ENCODE results near the gene FHIP1B. TPM values are rescaled to one million over a fixed set of nuclear protein-coding genes. Genes with fewer than 3 reads are reported as not detected.

The FHIP1B gene
- total RNA-seq, 1 donor from 2014 or later = 25.3 TPM

GRCh38 chr11:6216501-6216900 lies 17.9 kb downstream of the FHIP1B start:
- Mint-ChIP-seq H3K4me3 (ENCODE audit: unreplicated experiment) (no peak overlapping the region), H3K27ac (ENCODE audit: unreplicated experiment) (no peak overlapping the region), H3K36me3 (ENCODE audit: unreplicated experiment) (peaks cover 3% of the 10 kb centered on the region), H3K9me3 (ENCODE audit: unreplicated experiment) (no peaks in the 10 kb centered on the region), H3K4me1 (ENCODE audit: low read depth, unreplicated experiment) (no peaks in the 10 kb centered on the region), H3K27me3 (ENCODE audit: unreplicated experiment) (no peaks in the 10 kb centered on the region)
- DNase-seq = no peak
- TF ChIP-seq CTCF (IDR thresholded peaks at IDR 0.05; ENCODE audit: partially characterized antibody, unreplicated experiment) = no peak

GRCh38 chr11:6214530-6214929 lies 19.9 kb downstream of the FHIP1B start:
- H3K9me3 Mint-ChIP-seq (ENCODE audit: unreplicated experiment) = no peaks in the 10 kb centered on the region
- H3K4me3 Mint-ChIP-seq (ENCODE audit: unreplicated experiment) = no peak overlapping the region
- TF ChIP-seq CTCF (IDR thresholded peaks at IDR 0.05; ENCODE audit: partially characterized antibody, unreplicated experiment) = no peak
- H3K27me3 Mint-ChIP-seq (ENCODE audit: unreplicated experiment) = no peaks in the 10 kb centered on the region
- no peak for DNase-seq
- peaks cover 4% of the 10 kb centered on the region for H3K36me3 Mint-ChIP-seq (ENCODE audit: unreplicated experiment)
- no peak overlapping the region for H3K27ac Mint-ChIP-seq (ENCODE audit: unreplicated experiment)
- no peaks in the 10 kb centered on the region for H3K4me1 Mint-ChIP-seq (ENCODE audit: low read depth, unreplicated experiment)

- Mint-ChIP-seq H3K4me1 (ENCODE audit: low read depth, unreplicated experiment) (no peaks in the 10 kb centered on the region), H3K27ac (ENCODE audit: unreplicated experiment) (no peak overlapping the region), H3K4me3 (ENCODE audit: unreplicated experiment) (no peak overlapping the region), H3K9me3 (ENCODE audit: unreplicated experiment) (no peaks in the 10 kb centered on the region), H3K36me3 (ENCODE audit: unreplicated experiment) (peaks cover 6% of the 10 kb centered on the region), H3K27me3 (ENCODE audit: unreplicated experiment) (peaks cover 2% of the 10 kb centered on the region)
- DNase-seq = no peak
- TF ChIP-seq CTCF (IDR thresholded peaks at IDR 0.05; ENCODE audit: partially characterized antibody, unreplicated experiment) = no peak
Measured at GRCh38 chr11:6210274-6210955, 24.0 kb downstream of the FHIP1B start.

GRCh38 chr11:6209801-6210200 lies 24.6 kb downstream of the FHIP1B start:
- no peak overlapping the region for H3K27ac Mint-ChIP-seq (ENCODE audit: unreplicated experiment)
- peaks cover 2% of the 10 kb centered on the region for H3K27me3 Mint-ChIP-seq (ENCODE audit: unreplicated experiment)
- peaks cover 6% of the 10 kb centered on the region for H3K36me3 Mint-ChIP-seq (ENCODE audit: unreplicated experiment)

More at GRCh38 chr11:6209801-6210200, 24.6 kb downstream of the FHIP1B start:
- Mint-ChIP-seq H3K4me1 (ENCODE audit: low read depth, unreplicated experiment) (no peaks in the 10 kb centered on the region), H3K9me3 (ENCODE audit: unreplicated experiment) (no peaks in the 10 kb centered on the region), H3K4me3 (ENCODE audit: unreplicated experiment) (no peak overlapping the region)
- no peak for TF ChIP-seq CTCF (IDR thresholded peaks at IDR 0.05; ENCODE audit: partially characterized antibody, unreplicated experiment)
- DNase-seq = no peak
